ENCODE data around the gene TNNT3. TPM values are rescaled to one million over a fixed set of nuclear protein-coding genes. Genes with fewer than 3 reads are reported as not detected.

Gene TNNT3
- total RNA-seq, 3 donors from 2014 or later = not detected

DNA sequence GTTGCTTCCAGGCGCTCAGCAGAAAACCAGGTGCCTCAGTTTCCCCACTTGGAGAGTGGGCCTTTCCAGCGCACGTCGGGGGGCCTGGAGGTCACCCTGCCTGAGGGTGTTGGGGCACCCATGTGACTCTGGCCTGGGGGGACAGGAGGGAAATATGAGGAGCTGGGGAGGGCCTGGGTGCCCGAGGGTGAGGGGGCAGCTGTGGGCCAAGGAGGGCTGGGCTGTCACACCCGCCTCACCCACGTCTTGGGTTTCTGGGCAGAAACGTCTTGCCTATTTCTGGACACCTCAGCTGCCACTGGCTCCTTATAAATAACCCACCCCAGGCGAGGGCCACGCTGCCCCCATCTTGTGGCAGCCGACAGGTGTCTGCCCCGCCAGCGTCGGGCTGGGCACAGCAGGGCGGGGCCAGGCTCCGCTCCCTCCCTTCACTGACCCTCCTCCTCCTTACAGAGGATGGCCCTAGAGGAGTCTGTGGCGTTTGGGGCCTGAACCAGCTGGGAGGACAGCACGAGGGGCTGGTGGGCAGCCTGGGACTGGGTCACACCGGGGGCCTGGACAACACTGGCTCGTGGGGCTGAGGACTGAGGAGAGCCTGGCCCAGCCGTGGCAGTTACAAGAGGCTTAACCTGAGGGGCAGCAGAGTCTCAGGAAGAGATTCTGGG is 1.5 kb downstream of the TNNT3 start:
- Mint-ChIP-seq H3K4me1 (ENCODE audit: low read depth) (peaks cover 7% of the 10 kb centered on the region), H3K4me3 (no peak overlapping the region), H3K36me3 (ENCODE audit: insufficient read depth) (no peaks in the 10 kb centered on the region), H3K9me3 (no peaks in the 10 kb centered on the region), H3K27me3 (ENCODE audit: low read depth) (peaks cover 7% of the 10 kb centered on the region)
- DNase-seq = no peak
- no peak for ATAC-seq

DNA sequence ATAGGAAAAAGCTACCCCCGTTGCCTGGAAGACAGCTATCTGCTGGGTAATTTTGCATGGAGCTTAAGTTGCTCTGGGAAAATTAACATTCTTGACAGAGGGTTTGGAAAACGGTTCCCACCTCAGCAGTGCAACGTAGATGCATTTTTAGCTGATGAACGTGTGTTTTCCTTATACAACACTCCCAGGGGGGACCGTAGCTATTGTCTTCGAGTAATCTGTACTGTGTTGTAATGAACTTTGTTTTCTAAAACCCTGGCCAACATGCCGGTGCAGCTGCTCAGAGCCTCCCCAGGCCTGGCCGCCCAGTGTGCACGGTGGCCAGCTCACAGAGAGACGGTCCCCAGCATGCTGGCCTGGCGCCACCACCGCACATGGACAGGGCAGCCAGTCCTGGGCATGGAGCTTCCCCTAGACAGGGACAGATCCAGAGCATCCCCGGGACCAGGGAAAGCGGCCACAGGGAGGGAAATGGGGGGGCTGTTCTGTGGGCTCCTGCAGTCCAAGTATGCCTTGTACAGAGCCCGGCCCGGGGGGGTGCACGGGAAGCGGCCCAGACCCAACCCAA is 2.2 kb downstream of the TNNT3 start:
- Mint-ChIP-seq H3K4me1 (ENCODE audit: low read depth) (peaks cover 4% of the 10 kb centered on the region), H3K36me3 (ENCODE audit: insufficient read depth) (no peaks in the 10 kb centered on the region), H3K9me3 (no peaks in the 10 kb centered on the region), H3K4me3 (no peak overlapping the region), H3K27me3 (ENCODE audit: low read depth) (peaks cover 9% of the 10 kb centered on the region)
- ATAC-seq (no peak), DNase-seq (no peak)

DNA sequence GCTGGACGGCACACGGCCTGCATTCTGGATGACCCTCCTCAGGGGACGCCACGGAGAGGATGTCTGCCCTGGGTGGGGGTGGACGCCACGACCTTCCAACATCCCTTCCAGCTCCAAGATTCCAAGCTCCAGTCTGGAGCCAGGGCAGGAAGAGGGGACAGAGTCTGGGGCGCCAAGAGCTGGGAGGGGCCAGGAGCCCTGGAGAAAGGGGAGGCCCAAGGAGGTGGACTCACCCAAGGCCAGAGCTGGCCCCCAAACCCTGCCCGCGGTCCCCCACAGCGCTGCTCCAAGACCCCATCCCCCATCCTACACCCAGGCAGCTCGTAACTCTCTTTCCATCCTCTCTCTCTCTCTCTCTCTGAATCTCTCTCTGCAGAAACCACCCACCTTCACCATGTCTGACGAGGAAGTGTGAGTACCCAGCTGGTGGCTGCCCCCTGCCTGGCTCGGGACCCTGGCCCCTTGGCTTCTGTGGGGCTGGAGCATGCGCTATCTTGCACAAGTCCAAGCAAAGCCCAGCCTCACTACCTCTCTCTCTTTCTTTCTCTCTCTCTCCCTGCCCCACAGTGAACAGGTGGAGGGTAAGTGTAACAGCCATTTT is 3.1 kb downstream of the TNNT3 start:
- Mint-ChIP-seq H3K36me3 (ENCODE audit: insufficient read depth) (no peaks in the 10 kb centered on the region), H3K4me3 (no peak overlapping the region), H3K27me3 (ENCODE audit: low read depth) (peaks cover 9% of the 10 kb centered on the region), H3K9me3 (no peaks in the 10 kb centered on the region), H3K4me1 (ENCODE audit: low read depth) (peaks cover 2% of the 10 kb centered on the region)
- DNase-seq (no peak), ATAC-seq (no peak)

DNA sequence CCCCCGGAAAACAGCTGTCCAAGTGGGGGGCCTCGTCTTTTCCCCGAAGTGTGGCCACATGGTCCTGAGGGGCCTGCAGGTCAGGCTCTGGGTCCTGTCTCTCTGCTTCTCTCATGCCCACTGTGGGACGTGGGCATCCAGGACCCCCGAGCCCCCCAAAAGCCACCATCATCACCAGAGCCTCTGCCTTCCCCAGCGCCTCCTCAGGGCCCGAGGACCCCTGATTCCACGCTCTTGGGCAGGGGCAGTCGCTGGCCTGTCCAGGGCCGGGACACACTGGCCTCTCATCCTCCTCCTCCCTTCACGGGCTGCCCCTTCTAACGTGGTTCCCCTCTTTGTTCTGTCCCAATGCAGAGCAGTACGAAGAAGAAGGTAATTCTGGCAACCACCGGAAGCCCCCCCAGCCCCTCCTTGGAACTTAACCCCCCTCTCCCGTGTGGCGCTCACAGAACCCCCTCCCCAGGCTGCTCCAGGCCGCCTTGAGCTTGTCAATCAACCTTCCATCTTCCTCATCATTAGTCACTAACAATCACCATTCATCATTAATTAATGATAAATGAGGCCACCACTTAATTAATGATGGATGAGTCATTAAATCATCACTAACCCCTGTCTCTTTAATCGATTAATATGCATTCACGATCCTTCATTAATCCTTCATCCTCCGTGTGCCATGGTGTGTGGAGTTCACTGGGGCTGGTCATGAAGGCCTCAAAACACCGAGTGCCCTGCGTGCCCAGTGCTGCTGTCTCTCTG is 3.9 kb downstream of the TNNT3 start:
- Mint-ChIP-seq H3K36me3 (ENCODE audit: insufficient read depth) (no peaks in the 10 kb centered on the region), H3K27me3 (ENCODE audit: low read depth) (peaks cover 9% of the 10 kb centered on the region), H3K4me1 (ENCODE audit: low read depth) (peaks cover 2% of the 10 kb centered on the region), H3K9me3 (no peaks in the 10 kb centered on the region), H3K4me3 (no peak overlapping the region)
- DNase-seq (no peak), ATAC-seq (no peak)

DNA sequence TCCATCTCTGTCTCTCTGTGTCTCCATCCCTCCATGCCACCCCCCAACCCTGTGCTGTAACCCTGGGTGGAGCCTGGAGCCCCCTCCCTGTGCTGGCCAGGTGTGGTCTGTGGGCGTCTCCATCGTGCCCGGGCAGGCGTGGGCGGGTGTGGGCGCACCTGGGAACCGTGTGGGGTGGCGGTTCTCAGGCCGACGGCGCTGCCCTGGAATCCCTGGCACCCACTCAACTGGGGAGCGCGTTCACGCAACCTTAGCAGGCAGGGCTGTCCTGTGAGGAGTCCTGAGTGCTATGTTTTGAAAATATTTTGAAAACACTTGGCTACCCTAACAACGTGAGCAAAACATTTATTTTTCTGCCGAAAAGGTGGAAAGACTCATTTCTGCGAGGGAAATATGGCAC is 4.7 kb downstream of the TNNT3 start:
- Mint-ChIP-seq H3K36me3 (ENCODE audit: insufficient read depth) (no peaks in the 10 kb centered on the region), H3K9me3 (no peaks in the 10 kb centered on the region), H3K4me1 (ENCODE audit: low read depth) (peaks cover 2% of the 10 kb centered on the region), H3K4me3 (no peak overlapping the region), H3K27me3 (ENCODE audit: low read depth) (peaks cover 9% of the 10 kb centered on the region)
- no peak for DNase-seq
- no peak for ATAC-seq

DNA sequence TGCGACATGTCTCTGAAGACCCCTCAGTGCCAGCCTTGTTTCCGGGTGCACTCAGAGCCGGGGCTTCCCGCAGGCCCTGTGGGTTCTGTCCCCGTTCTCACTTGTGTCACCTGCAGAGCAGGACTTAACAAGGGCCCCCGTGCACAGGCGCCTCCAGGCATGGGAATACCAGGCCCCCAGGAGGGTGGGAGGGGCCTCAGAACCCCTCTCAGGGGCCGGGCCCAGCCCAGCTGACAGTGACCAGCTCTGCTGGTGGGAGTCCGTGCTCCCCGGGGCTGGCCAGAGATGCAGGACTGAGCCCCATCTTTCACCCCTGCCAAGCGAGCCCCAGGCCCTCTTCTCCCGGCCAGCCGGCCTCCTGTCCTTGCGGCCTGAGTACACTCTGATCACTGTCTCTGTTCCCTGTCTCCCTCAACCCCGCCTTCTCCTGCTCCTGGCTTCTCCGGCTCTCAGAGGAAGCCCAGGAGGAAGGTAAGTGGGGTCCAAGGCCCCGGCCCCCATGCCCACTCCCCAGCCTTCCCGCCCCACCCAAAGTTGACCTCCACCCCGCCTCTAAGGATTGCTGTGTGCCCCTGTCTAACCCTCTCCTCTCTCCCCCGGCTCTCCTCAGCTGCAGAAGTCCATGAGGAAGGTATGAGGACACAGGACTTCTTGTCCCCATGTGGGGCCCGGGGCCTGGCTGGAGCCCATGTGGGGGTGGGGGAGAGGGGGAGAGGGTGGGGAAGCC is 5.3 kb downstream of the TNNT3 start:
- Mint-ChIP-seq H3K27me3 (ENCODE audit: low read depth) (peaks cover 9% of the 10 kb centered on the region), H3K36me3 (ENCODE audit: insufficient read depth) (no peaks in the 10 kb centered on the region), H3K4me3 (no peak overlapping the region), H3K4me1 (ENCODE audit: low read depth) (peaks cover 2% of the 10 kb centered on the region), H3K9me3 (no peaks in the 10 kb centered on the region)
- ATAC-seq = no peak
- DNase-seq = no peak

DNA sequence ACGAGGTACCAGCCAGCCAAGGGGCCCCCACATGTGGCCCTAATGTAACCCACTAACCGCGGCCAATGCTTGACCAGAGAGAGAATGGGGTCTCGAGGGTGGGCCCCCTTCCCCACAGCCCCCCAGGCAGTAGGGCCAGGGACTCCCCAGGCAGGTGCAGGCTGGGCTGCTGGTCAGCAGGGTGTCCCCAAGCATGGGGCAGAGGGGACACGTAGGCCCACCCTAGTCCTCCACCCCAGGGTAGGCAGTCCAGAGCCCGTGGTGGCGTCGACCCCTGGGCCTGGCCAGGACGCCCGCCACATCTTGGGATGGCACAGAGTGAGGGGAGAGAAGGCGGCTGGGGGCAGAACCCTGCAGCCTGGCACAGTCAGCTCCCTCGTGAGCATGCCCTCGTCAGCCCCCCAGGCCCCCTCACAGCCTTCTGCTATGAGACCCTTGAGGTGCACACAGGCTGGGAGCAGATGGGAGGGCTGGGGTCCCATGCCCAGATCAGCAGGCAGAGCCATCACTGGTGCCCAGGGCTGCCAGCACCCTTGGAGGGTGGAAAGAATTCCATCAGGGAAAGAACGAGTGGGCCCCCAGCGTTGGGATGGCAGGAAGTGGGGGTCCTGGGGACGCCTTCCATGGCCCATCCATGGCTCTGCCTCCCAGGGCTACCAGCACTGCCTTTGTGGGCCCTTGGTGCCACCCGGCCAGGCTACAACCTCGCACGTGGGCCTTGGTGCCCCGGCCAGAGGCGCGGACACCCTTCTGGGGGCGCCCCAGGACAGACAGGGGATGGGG is 6.1 kb downstream of the TNNT3 start:
- no peaks in the 10 kb centered on the region for H3K9me3 Mint-ChIP-seq
- DNase-seq (no peak), ATAC-seq (no peak)
- peaks cover 2% of the 10 kb centered on the region for H3K4me1 Mint-ChIP-seq (ENCODE audit: low read depth)
- H3K36me3 Mint-ChIP-seq (ENCODE audit: insufficient read depth) = no peaks in the 10 kb centered on the region
- no peak overlapping the region for H3K4me3 Mint-ChIP-seq
- H3K27me3 Mint-ChIP-seq (ENCODE audit: low read depth) = peaks cover 9% of the 10 kb centered on the region

GRCh38 chr11:1926156-1927025 is 6.9 kb downstream of the TNNT3 start:
- Mint-ChIP-seq H3K36me3 (ENCODE audit: insufficient read depth) (no peaks in the 10 kb centered on the region), H3K4me3 (no peak overlapping the region), H3K27me3 (ENCODE audit: low read depth) (peaks cover 9% of the 10 kb centered on the region), H3K4me1 (ENCODE audit: low read depth) (peaks cover 2% of the 10 kb centered on the region), H3K9me3 (no peaks in the 10 kb centered on the region)
- DNase-seq (no peak), ATAC-seq (no peak)

- DNase-seq (no peak), ATAC-seq (no peak)
- no peaks in the 10 kb centered on the region for H3K36me3 Mint-ChIP-seq (ENCODE audit: insufficient read depth)
- H3K4me3 Mint-ChIP-seq = no peak overlapping the region
- H3K4me1 Mint-ChIP-seq (ENCODE audit: low read depth) = peaks cover 2% of the 10 kb centered on the region
- H3K9me3 Mint-ChIP-seq = no peaks in the 10 kb centered on the region
- peaks cover 9% of the 10 kb centered on the region for H3K27me3 Mint-ChIP-seq (ENCODE audit: low read depth)
Measured at GRCh38 chr11:1927026-1927847, 7.7 kb downstream of the TNNT3 start.

DNA sequence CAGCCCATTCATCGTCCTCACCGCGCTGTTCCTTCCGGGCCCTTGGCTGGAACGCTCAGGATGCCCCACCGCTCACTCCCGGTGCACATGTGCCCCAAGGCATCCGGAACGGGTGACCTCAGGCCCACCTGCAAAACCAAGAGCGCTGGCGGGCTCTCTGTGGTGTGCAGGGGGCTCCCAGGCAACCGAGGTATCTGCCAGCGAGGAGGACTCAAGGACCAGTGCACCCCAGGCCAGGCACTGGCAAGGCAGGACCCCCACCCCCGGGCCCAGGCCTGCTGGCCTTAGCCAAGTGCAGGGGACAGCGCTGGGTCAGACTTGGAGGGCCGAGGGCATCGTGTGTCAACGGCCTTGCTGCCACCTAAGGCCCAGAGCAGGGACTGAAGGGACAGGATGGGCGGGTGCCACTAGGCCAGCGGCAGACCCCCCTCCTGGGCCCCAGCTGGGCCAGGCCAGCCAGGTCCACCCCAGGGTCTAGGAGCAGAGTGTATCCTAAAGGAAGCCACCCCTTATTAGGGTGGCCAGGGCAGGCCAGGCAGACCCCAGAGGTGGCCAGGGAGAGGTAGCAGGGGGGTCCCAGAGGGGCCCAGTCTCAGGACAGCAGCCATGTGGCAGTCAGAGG is 8.5 kb downstream of the TNNT3 start:
- Mint-ChIP-seq H3K4me1 (ENCODE audit: low read depth) (no peaks in the 10 kb centered on the region), H3K36me3 (ENCODE audit: insufficient read depth) (no peaks in the 10 kb centered on the region), H3K27me3 (ENCODE audit: low read depth) (peaks cover 9% of the 10 kb centered on the region), H3K4me3 (no peak overlapping the region), H3K9me3 (no peaks in the 10 kb centered on the region)
- no peak for DNase-seq
- ATAC-seq = no peak

DNA sequence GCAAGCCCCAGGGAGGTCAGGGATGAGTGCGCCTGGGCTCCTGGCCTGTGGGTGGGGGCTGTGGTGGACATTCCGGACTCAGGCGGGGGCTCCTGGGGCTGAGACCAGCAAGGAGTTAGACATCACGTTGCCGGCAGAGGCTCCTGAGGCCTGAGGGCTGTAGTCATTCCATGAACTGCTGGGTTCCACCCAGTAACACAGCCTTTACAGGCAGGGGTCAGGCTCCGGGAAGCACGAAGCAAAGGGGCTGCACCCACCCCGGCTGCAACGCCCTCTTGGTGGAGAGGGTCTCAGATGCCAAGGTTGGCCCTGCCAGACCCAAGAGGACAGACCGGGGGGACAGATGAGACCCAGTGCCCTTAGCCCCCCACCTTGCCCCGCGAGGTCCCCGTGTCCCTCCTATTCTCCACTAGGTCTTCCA is 9.0 kb downstream of the TNNT3 start:
- Mint-ChIP-seq H3K4me3 (no peak overlapping the region), H3K27me3 (ENCODE audit: low read depth) (peaks cover 8% of the 10 kb centered on the region), H3K36me3 (ENCODE audit: insufficient read depth) (no peaks in the 10 kb centered on the region), H3K4me1 (ENCODE audit: low read depth) (no peaks in the 10 kb centered on the region), H3K9me3 (no peaks in the 10 kb centered on the region)
- no peak for ATAC-seq
- no peak for DNase-seq

DNA sequence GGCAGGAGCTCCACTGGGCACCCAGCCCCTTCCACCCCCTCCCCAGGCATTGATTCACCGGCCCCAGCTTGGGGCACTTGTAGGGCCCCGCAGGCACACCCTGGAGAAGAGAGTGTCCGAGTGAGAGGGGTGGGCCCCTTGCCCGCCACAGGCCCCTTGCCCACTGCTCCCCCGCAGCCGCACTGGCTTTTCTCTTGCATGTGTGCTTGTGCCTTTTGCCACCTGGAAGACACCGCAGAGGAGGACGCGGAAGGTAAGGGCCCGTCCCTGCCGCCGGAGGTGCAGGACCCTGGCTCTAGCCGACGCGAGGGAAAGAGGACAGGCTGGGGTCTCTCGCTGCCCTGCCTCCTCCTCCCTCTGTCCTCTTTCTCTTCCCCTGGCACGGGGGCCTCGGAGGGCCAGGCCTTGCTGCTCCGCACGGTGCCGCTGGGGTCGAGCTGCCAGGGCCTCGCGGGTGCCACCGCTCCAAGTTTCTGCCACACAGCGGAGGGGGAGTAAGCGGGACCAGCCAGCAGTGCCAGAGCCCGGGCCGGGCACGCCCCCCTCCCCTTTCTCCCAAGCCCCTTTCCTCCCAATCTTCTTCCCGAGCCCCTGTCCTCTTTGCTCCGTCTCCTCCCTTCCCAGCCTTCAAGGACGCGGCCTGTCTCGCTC is 9.5 kb downstream of the TNNT3 start:
- DNase-seq (no peak), ATAC-seq (no peak)
- H3K36me3 Mint-ChIP-seq (ENCODE audit: insufficient read depth) = no peaks in the 10 kb centered on the region
- H3K27me3 Mint-ChIP-seq (ENCODE audit: low read depth) = peaks cover 3% of the 10 kb centered on the region
- no peaks in the 10 kb centered on the region for H3K4me1 Mint-ChIP-seq (ENCODE audit: low read depth)
- no peaks in the 10 kb centered on the region for H3K9me3 Mint-ChIP-seq
- no peak overlapping the region for H3K4me3 Mint-ChIP-seq
